Measurements from ENCODE around the gene TMEM242. TPM values are rescaled to one million over a fixed set of nuclear protein-coding genes. Genes with fewer than 3 reads are reported as not detected.
"Not testable (repeated sequence)": the region's sequence is repeated elsewhere in the genome, so short reads cannot be mapped to it uniquely, and the experiment has no call there.

The TMEM242 gene
- total and polyA plus RNA-seq, 10 donors: 3.7 to 16.0 (median 7.2) TPM

- no peak overlapping the region for H3K27ac ChIP-seq
- no peak for DNase-seq
- intact Hi-C loops (cut with DNase I; ENCODE audit: low total_unique reads): no loop called here
- 46 to 64% (median 62%) methylated on average over 2 of the region's 2 CpGs for WGBS, 5 donors
- H3K27me3 ChIP-seq (replicated peaks in 1 of 7): peaks cover 0 to 64% (median 7%) of the 10 kb centered on the region in 7 donors
- TF ChIP-seq POLR2AphosphoS5 (IDR thresholded peaks at IDR 0.05): no peak
- no peak for TF ChIP-seq POLR2A (IDR thresholded peaks at IDR 0.05)
- TF ChIP-seq CTCF (IDR thresholded peaks at IDR 0.05 in 8 of 11, conservative IDR thresholded peaks at IDR 0.05 in 3 of 11): no peak
- no peak overlapping the region for H3K4me3 ChIP-seq
- H3K4me1 ChIP-seq: no peaks in the 10 kb centered on the region
- no peaks in the 10 kb centered on the region for H3K9me3 ChIP-seq
- H3K36me3 ChIP-seq: no peaks in the 10 kb centered on the region
These were observed 14.4 kb upstream of the TMEM242 start for GRCh38 chr6:157337751-157338150.

GRCh38 chr6:157337276-157337675 is 14.0 kb upstream of the TMEM242 start:
- H3K36me3 ChIP-seq; H3K27ac ChIP-seq; H3K4me1 ChIP-seq; H3K4me3 ChIP-seq; intact Hi-C loops (cut with DNase I; ENCODE audit: low total_unique reads); DNase-seq; H3K9me3 ChIP-seq: not testable (repeated sequence)
- WGBS, 5 donors: 65 to 90% (median 75%) methylated on average over 3 of the region's 3 CpGs
- H3K27me3 ChIP-seq (replicated peaks in 1 of 7): peaks cover 0 to 69% (median 7%) of the 10 kb centered on the region in 7 donors

GRCh38 chr6:157335829-157336228 is 12.5 kb upstream of the TMEM242 start:
- Histone ChIP-seq H3K36me3 (no peaks in the 10 kb centered on the region), H3K9me3 (no peaks in the 10 kb centered on the region), H3K27ac (no peak overlapping the region), H3K27me3 (replicated peaks in 1 of 7) (peaks cover 0 to 76% (median 7%) of the 10 kb centered on the region in 7 donors), H3K4me1 (no peaks in the 10 kb centered on the region), H3K4me3 (no peak overlapping the region)
- 57 to 80% (median 74%) methylated on average over 6 of the region's 6 CpGs for WGBS, 5 donors
- TF ChIP-seq POLR2A (IDR thresholded peaks at IDR 0.05): no peak
- no peak for TF ChIP-seq POLR2AphosphoS5 (IDR thresholded peaks at IDR 0.05)
- no peak for TF ChIP-seq CTCF (IDR thresholded peaks at IDR 0.05 in 8 of 11, conservative IDR thresholded peaks at IDR 0.05 in 3 of 11)
- intact Hi-C loops (cut with DNase I; ENCODE audit: low total_unique reads): no loop called here
- peak; percentile 19 for DNase-seq

- Histone ChIP-seq H3K4me3 (no peak overlapping the region), H3K27ac (no peak overlapping the region), H3K9me3 (no peaks in the 10 kb centered on the region), H3K36me3 (no peaks in the 10 kb centered on the region), H3K4me1 (no peaks in the 10 kb centered on the region), H3K27me3 (replicated peaks in 1 of 7) (peaks cover 0 to 66% (median 7%) of the 10 kb centered on the region in 7 donors)
- 84 to 89% (median 88%) methylated on average over 3 of the region's 3 CpGs for WGBS, 5 donors
- intact Hi-C loops (cut with DNase I; ENCODE audit: low total_unique reads): no loop called here
- DNase-seq: no peak
- TF ChIP-seq POLR2A (IDR thresholded peaks at IDR 0.05) (no peak), CTCF (IDR thresholded peaks at IDR 0.05 in 8 of 11, conservative IDR thresholded peaks at IDR 0.05 in 3 of 11) (no peak), POLR2AphosphoS5 (IDR thresholded peaks at IDR 0.05) (no peak)
These were observed 10.6 kb upstream of the TMEM242 start for GRCh38 chr6:157333956-157334355.

- Histone ChIP-seq H3K27me3 (replicated peaks in 1 of 7) (peaks cover 0 to 63% (median 7%) of the 10 kb centered on the region in 7 donors), H3K27ac (no peak overlapping the region), H3K36me3 (no peaks in the 10 kb centered on the region), H3K4me3 (no peak overlapping the region), H3K9me3 (no peaks in the 10 kb centered on the region), H3K4me1 (no peaks in the 10 kb centered on the region)
- 74 to 88% (median 79%) methylated on average over 4 of the region's 4 CpGs for WGBS, 5 donors
- no peak for DNase-seq
- intact Hi-C loops (cut with DNase I; ENCODE audit: low total_unique reads): no loop called here
- no peak for TF ChIP-seq POLR2A (IDR thresholded peaks at IDR 0.05)
- TF ChIP-seq POLR2AphosphoS5 (IDR thresholded peaks at IDR 0.05): no peak
- no peak for TF ChIP-seq CTCF (IDR thresholded peaks at IDR 0.05 in 8 of 11, conservative IDR thresholded peaks at IDR 0.05 in 3 of 11)
These were observed 10.2 kb upstream of the TMEM242 start for GRCh38 chr6:157333537-157333936.

Data from spleen (tissue), 11 donors.